SJCRH30 (cell line): ENCODE results near the gene ZNF831. TPM values are rescaled to one million over a fixed set of nuclear protein-coding genes. Genes with fewer than 3 reads are reported as not detected.

Experiments
- DNase-seq, 2 experiments: peaks; one replicate each; pipeline ENCODE4 v3.0.0-alpha.2; 2015 to 2020
- H3K27ac ChIP-seq: fragments of 250-450 bp; sonication (Bioruptor Pico); 2 replicates; pipeline ENCODE4 v1.5.1; 2020; ENCODE audit warnings: mild to moderate bottlenecking, moderate library complexity
- H3K27me3 ChIP-seq: fragments of 250-450 bp; sonication (Bioruptor Pico); 2 replicates; pipeline ENCODE4 v1.5.1; 2020; ENCODE audit warnings: mild to moderate bottlenecking, moderate library complexity
- H3K36me3 ChIP-seq: fragments of 250-450 bp; sonication (Bioruptor Pico); 2 replicates; pipeline ENCODE4 v1.5.1; 2020; ENCODE audit warnings: mild to moderate bottlenecking, moderate library complexity
- H3K4me1 ChIP-seq: fragments of 250-450 bp; sonication (Bioruptor Pico); 2 replicates; pipeline ENCODE4 v1.5.1; 2020; ENCODE audit warnings: mild to moderate bottlenecking, moderate library complexity
- H3K4me3 ChIP-seq: fragments of 250-450 bp; sonication (Bioruptor Pico); 2 replicates; pipeline ENCODE4 v1.5.1; 2020; ENCODE audit warnings: mild to moderate bottlenecking, moderate library complexity
- H3K9me3 ChIP-seq: fragments of 250-450 bp; sonication (Bioruptor Pico); replicated peaks from 2 replicates; pipeline ENCODE4 v1.5.1; 2020; ENCODE audit warnings: mild to moderate bottlenecking, moderate library complexity
- total RNA-seq: library from RNA; depleted of rRNA; stranded (reverse); fragments of >200 nt; shearing (Covaris generic); gene quantifications from 2 replicates; pipeline ENCODE4 v1.2.3, GENCODE V29; 2014

The ZNF831 gene
- total RNA-seq, 1 experiment from 2014 or later: 0.59 TPM

GRCh38 chr20:59217794-59218280, 54.2 kb downstream of the ZNF831 start:
- DNase-seq: peak in 1 of 2 experiments; percentile 49
- Histone ChIP-seq H3K36me3 (no peaks in the 10 kb centered on the region), H3K27ac (no peak overlapping the region), H3K4me1 (peaks cover 15% of the 10 kb centered on the region), H3K27me3 (no peaks in the 10 kb centered on the region), H3K9me3 (no peaks in the 10 kb centered on the region), H3K4me3 (no peak overlapping the region)

DNA sequence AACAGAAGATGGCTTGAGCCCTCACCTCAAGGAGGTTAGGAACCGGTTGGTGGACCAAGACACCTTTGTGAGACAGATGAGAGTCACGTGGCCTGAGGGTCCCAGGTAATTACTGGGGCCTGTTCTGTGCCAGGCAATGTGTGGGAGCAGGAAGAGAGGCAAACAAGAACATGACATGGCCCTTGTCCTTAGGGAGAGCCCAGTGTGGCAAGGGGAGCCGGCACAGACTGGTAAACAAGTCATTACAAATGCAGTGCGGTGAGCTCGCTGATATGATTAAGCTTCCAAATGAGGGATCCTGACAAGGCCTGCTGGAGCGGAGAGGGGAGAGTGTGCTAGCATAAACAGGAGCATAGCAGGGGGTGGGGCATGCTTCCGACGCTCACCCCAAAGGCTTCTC, 55.6 kb downstream of the ZNF831 start:
- peaks cover 16% of the 10 kb centered on the region for H3K4me1 ChIP-seq

GRCh38 chr20:59220161-59220560, 56.5 kb downstream of the ZNF831 start:
- H3K9me3 ChIP-seq: no peaks in the 10 kb centered on the region
- H3K4me1 ChIP-seq: peaks cover 14% of the 10 kb centered on the region
- H3K27me3 ChIP-seq: no peaks in the 10 kb centered on the region
- H3K27ac ChIP-seq: no peak overlapping the region
- DNase-seq: no peak
- no peak overlapping the region for H3K4me3 ChIP-seq
- no peaks in the 10 kb centered on the region for H3K36me3 ChIP-seq

More for the DNA sequence above, 55.6 kb downstream of the ZNF831 start:
- no peak overlapping the region for H3K27ac ChIP-seq
- no peaks in the 10 kb centered on the region for H3K9me3 ChIP-seq
- H3K27me3 ChIP-seq: no peaks in the 10 kb centered on the region
- H3K4me3 ChIP-seq: no peak overlapping the region
- no peaks in the 10 kb centered on the region for H3K36me3 ChIP-seq
- DNase-seq: no peak

GRCh38 chr20:59221049-59221706, 57.6 kb downstream of the ZNF831 start:
- Histone ChIP-seq H3K27ac (no peak overlapping the region), H3K4me3 (no peak overlapping the region), H3K9me3 (no peaks in the 10 kb centered on the region), H3K27me3 (no peaks in the 10 kb centered on the region), H3K4me1 (peaks cover 14% of the 10 kb centered on the region), H3K36me3 (no peaks in the 10 kb centered on the region)
- peak in 1 of 2 experiments; percentile 53 for DNase-seq

- peak overlapping the region; percentile 64 for H3K27ac ChIP-seq
- no peaks in the 10 kb centered on the region for H3K27me3 ChIP-seq
- no peak for DNase-seq
- peaks cover 14% of the 10 kb centered on the region for H3K4me1 ChIP-seq
- H3K36me3 ChIP-seq: no peaks in the 10 kb centered on the region
- H3K4me3 ChIP-seq: peak overlapping the region; percentile 54
- H3K9me3 ChIP-seq: no peaks in the 10 kb centered on the region
Measured at GRCh38 chr20:59221707-59222252, 58.2 kb downstream of the ZNF831 start.

DNA sequence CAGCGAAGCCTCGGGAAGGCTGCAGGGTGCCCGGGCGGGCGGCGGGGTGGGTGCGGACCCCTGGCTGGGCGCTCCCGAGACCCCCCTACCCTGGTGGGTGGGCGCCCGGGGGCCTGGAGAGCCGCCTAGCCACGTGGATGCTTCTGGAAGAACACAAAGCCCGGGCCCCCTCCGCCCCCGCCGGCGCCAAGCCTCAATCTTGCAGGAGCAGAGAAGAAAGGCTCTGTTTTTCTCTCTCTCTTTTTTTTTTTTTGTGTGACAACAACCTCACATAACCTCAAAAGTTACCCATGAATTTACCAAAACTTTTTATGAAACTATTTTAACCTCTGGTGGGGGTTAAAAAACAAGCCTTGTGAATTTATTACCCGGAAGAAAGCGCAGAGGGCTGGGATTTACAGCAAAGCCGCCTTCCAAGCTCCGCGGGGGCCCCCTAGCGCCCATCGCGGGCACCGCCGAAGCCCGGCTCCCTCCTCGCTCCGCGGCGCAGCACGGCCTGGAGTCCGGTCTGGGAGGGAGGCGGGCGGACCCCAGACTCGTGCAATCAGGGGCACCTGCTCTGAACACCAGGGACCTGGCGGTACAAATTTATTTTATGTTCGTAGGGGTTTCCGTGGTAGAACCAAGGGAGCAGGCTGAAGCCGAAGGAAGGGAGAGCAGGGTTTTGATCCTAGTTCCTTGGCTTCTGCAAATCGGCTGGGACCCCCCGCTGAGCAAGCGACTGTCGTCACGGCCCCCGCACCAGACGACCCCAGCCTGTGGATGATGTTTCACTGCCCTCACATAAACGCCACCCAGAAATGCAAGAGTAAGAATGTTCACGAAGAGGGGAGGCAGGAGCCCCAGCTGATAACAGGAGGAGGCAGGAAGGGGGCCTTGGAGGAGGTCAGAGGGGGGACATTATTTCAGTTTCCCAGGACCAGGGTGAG, 58.9 kb downstream of the ZNF831 start:
- Histone ChIP-seq H3K27me3 (no peaks in the 10 kb centered on the region), H3K4me3 (peak overlapping the region; percentile 54), H3K9me3 (peaks cover 1% of the 10 kb centered on the region; the same call in 1 of the 2 replicates), H3K4me1 (peaks cover 14% of the 10 kb centered on the region), H3K36me3 (no peaks in the 10 kb centered on the region), H3K27ac (peak overlapping the region; percentile 64)
- DNase-seq: peak; percentile 94 to 98

GRCh38 chr20:59223182-59223601, 59.6 kb downstream of the ZNF831 start:
- peak; percentile 72 to 81 for DNase-seq
- Histone ChIP-seq H3K4me3 (peak overlapping the region; percentile 54), H3K27me3 (no peaks in the 10 kb centered on the region), H3K27ac (peak overlapping the region; percentile 64), H3K9me3 (peaks cover 6% of the 10 kb centered on the region; the same call in 1 of the 2 replicates), H3K4me1 (peaks cover 14% of the 10 kb centered on the region), H3K36me3 (no peaks in the 10 kb centered on the region)

- Histone ChIP-seq H3K36me3 (no peaks in the 10 kb centered on the region), H3K27me3 (no peaks in the 10 kb centered on the region), H3K4me1 (peaks cover 14% of the 10 kb centered on the region), H3K9me3 (peaks cover 6% of the 10 kb centered on the region), H3K4me3 (peak overlapping the region; percentile 54; the same call in 1 of the 2 replicates), H3K27ac (no peak overlapping the region; the same call in 1 of the 2 replicates)
- no peak for DNase-seq
Measured at GRCh38 chr20:59223750-59224149, 60.1 kb downstream of the ZNF831 start.

GRCh38 chr20:59224236-59224635, 60.6 kb downstream of the ZNF831 start:
- peaks cover 14% of the 10 kb centered on the region for H3K4me1 ChIP-seq
- no peaks in the 10 kb centered on the region for H3K27me3 ChIP-seq
- peaks cover 6% of the 10 kb centered on the region for H3K9me3 ChIP-seq
- no peak for DNase-seq
- H3K27ac ChIP-seq: no peak overlapping the region
- H3K36me3 ChIP-seq: no peaks in the 10 kb centered on the region
- no peak overlapping the region for H3K4me3 ChIP-seq

GRCh38 chr20:59230385-59230784, 66.8 kb downstream of the ZNF831 start:
- Histone ChIP-seq H3K27me3 (no peaks in the 10 kb centered on the region), H3K27ac (no peak overlapping the region), H3K4me3 (no peak overlapping the region), H3K9me3 (peaks cover 6% of the 10 kb centered on the region), H3K4me1 (no peaks in the 10 kb centered on the region), H3K36me3 (no peaks in the 10 kb centered on the region)
- no peak for DNase-seq

DNA sequence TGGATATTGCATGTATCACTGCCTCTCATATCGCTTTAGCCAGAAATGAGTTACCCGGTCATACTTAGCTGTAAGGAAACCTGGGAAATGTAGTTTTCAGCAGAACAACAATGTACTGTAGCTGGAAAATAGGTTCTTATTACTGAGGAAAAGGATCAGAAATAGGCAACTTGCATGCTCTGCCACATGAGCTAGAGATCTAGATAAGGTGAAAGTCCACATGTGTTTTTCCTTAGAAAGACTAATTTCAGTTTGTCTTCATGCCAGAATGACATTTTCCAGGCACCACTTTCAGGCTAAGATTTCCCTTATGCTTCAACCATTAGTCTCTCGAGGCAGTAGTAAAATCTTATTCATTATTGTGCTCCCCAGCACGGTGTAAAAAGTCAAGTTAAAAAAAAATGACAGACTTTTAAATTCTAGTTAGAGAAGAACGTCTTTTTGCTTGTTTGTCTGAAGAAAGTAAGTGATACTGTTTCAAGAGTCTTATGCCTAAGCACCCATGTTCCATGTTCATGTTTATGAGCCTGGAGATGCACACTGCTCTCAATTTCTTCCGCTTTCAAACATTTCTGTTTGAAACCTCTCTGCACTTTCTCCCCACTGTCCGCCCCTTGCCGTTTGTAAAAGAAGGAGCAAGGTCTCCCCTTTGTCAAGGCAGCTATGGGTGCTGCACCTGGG, 67.6 kb downstream of the ZNF831 start:
- Histone ChIP-seq H3K9me3 (peaks cover 6% of the 10 kb centered on the region), H3K36me3 (no peaks in the 10 kb centered on the region), H3K27me3 (no peaks in the 10 kb centered on the region), H3K4me1 (no peaks in the 10 kb centered on the region), H3K27ac (no peak overlapping the region), H3K4me3 (no peak overlapping the region)
- no peak for DNase-seq

DNA sequence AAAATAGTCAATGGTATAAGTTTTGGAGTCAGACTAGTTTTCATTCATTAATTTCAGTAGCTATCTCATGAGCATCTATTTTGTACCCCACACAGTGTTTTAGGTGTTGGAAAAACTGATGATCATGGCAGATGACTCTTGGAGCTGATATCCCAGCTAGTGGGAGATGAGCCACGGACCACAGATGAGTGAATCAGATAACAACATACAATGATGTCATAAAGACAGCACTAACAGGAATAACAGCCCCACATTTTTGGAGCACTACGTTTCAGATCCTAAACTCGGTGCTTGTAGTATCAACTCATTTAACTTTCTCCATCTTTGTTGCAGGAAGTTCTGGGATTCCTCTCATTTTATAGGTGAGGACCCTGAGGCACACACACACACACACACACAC, 69.0 kb downstream of the ZNF831 start:
- H3K4me3 ChIP-seq: no peak overlapping the region
- H3K27ac ChIP-seq: no peak overlapping the region
- H3K27me3 ChIP-seq: no peaks in the 10 kb centered on the region
- H3K4me1 ChIP-seq: no peaks in the 10 kb centered on the region
- peaks cover 4% of the 10 kb centered on the region for H3K9me3 ChIP-seq
- DNase-seq: no peak
- no peaks in the 10 kb centered on the region for H3K36me3 ChIP-seq

GRCh38 chr20:59235226-59235625, 71.6 kb downstream of the ZNF831 start:
- Histone ChIP-seq H3K9me3 (no peaks in the 10 kb centered on the region), H3K36me3 (no peaks in the 10 kb centered on the region), H3K27ac (no peak overlapping the region), H3K4me1 (no peaks in the 10 kb centered on the region), H3K4me3 (no peak overlapping the region), H3K27me3 (no peaks in the 10 kb centered on the region)
- no peak for DNase-seq

DNA sequence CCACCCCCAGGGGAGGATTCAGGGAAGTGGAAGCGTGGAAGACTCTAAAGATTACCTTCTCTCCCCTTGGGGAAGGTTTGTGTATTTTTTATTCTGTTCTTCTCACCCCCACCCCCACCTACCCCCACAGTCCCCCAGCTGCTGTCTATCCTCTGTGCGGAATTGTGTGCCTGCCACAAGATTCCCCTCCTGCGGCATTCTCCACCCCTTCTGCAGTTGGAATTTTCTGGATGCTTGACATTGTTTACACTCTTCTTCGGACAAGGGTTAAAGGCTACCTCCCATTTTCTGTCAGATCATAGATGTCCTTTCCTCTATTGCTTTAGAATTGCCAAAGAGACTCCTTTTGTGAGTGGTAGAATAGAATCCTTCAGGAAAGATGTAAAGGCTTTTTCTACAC, 76.4 kb downstream of the ZNF831 start:
- no peaks in the 10 kb centered on the region for H3K27me3 ChIP-seq
- no peaks in the 10 kb centered on the region; the same call in 1 of the 2 replicates for H3K9me3 ChIP-seq
- H3K4me3 ChIP-seq: no peak overlapping the region
- no peak for DNase-seq
- no peaks in the 10 kb centered on the region for H3K36me3 ChIP-seq
- no peak overlapping the region for H3K27ac ChIP-seq
- H3K4me1 ChIP-seq: no peaks in the 10 kb centered on the region
